Right hindlimb (tissue), 1 donor: ENCODE results near the gene ZBTB16.

Experiments
- DNase-seq: peaks from one replicate; pipeline ENCODE4 v3.0.0-alpha.2; 2018

The ZBTB16 gene

GRCh38 chr11:114085965-114086793 lies 26.7 kb downstream of the ZBTB16 start:
- DNase-seq: no peak

GRCh38 chr11:114087025-114087424 lies 27.5 kb downstream of the ZBTB16 start:
- DNase-seq: no peak

- no peak for DNase-seq
These were observed 28.7 kb downstream of the ZBTB16 start for GRCh38 chr11:114088216-114088615.

GRCh38 chr11:114088836-114089235 lies 29.3 kb downstream of the ZBTB16 start:
- DNase-seq: no peak

- DNase-seq: no peak
These were observed 30.2 kb downstream of the ZBTB16 start for GRCh38 chr11:114089748-114090147.

DNA sequence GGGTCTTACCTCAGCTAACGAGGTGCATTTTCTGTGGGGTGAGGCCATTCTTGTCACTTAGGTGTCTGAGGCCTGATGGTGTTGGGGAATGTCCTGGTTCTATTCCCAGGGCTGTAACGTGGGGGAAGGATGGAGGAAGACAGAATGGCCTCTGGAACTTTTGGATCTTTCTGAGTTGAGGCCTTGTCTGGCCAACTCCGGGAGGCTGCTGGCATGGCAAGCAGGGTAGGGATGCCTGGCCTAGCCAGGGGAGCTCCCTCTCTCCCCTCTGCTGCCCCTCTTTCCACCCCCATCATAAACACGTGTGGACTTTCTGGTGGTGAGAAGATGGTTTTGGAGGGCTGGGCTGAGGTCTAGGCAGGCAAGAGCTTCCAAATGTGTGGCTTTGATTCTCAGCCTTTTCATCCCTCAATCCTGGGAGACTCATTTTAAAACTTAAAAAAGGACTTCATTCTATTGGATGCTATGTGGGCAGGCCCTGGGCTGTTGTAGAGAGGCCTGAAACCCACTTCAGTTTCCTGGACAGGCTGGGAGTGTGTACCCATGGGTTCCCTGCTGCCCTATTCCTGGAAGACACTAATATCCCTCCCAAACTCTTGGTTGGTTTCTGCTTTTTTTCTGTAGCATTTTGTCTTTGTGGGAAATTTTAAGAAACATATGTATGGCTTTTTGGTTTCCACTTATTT lies 30.9 kb downstream of the ZBTB16 start:
- peak; percentile 30 for DNase-seq

DNA sequence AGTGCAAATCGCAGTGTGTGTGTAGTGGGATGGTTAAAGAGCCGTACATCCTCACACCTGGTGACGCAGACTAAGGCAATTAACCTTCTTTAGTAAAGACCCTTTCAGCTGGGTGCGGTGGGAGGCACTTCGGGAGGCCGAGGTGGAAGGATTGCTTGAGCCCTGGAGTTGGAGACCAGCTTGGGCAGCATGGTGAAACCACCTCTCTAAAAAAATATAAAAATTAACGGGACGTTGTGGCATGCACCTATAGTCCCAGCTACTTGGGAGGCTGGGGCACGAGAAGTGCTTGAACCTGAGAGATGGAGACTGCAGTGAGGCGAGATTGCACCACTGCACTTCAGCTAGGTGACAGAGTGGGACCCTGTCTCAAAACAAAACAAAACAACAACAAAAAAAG lies 31.5 kb downstream of the ZBTB16 start:
- no peak for DNase-seq

DNA sequence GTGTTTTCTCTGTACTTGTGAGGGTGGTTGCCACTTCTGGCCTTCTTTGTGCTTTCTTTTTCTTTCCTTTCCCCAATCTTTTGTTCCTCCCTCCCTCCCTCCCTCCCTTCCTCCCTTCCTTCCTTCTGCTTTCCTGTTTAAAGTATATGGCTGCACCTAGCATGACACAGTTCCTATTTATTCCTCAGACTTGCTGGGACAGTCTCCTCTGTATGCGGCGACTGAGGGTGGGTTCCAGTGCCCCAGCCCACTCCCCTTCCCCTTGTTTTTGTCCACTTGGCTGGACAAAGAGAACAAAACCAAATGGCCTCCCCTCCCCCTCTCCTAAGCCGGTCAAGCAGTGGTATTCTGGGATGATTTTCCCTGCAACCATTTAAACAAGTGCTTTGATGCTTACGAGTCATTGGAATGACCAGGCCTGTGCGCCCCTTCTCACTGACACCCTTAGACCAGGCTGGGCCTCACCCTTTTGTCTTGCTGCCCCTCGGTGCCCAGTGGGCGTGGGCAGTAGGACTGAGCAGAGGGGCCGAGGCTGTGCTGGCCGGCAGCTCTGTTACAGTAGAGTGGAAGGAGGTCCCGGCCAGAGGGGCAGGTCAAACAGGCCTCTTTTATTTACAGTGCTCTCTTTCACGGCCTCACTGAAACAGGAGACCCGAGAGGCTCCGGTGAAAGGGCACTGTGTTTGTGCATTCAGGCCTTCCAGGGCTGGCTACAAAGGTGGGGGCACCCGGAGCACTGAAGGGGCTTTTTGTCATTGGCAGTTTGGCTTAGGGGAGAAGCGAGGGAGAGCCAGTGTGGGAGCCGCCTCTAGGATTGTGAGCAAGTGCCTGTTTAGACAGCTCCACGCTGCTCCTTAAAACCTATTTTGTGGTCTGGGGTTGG lies 32.2 kb downstream of the ZBTB16 start:
- DNase-seq: peak; percentile 46

DNA sequence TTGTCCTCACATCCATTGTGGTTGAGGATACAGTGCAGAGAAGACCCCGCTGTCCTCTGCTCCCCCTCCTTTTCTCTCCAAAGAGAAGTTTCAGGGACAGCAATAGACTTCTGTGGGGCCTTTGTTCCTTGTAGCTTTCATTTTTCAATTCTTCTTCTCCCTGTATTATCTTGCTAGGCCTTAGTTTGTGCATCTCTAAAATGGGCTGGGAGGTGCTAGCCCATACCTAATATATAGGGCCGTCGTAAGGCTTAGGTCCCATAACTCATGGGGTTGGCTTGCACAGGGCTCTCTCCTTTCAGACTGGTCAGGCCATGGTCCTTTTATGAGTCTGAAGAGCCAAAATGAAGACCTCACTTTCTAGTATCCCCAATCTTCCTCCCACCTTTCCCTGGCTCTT lies 33.0 kb downstream of the ZBTB16 start:
- no peak for DNase-seq

GRCh38 chr11:114092953-114093352 lies 33.4 kb downstream of the ZBTB16 start:
- DNase-seq: no peak

DNA sequence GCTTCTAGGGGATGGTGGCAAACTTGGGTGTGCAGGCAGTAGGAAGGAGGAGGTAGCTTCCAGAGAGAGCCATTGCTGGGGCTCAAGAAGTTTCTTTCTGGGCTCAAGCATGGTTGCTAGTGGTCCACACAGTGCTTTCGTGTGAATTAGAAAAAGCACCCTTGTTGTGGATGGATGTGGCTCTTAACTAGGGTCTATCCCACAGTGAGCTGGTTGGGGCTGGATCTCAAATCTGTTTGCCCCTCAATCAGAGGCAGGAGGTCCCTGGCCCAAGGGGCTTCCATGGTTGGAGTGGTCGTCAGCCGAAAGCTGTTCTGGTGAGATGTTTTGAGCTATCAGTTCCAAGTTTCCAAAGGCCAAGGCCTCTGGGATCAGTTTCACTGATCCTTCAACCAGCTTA lies 35.0 kb downstream of the ZBTB16 start:
- DNase-seq: no peak

- DNase-seq: no peak
These were observed 36.4 kb downstream of the ZBTB16 start for GRCh38 chr11:114095899-114096298.

DNA sequence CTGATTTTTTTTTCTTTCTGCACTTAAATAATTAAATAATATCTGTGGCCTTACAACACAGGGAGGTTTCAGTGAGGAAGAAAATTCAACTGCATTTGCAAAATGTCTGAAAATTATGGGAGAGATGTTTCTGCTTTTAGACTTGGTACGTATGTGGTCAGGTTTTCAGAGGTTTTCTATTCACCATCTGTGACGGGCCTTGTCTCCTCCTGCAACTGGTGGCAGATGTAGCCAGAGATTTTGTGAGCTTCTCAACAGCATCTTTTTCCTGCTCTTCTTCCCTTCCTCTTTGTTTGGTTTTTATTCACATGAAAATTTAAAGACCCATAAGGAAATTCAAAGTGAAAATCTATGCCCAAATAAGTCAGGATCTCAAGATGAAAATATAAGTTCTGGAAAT lies 38.3 kb downstream of the ZBTB16 start:
- DNase-seq: no peak

DNA sequence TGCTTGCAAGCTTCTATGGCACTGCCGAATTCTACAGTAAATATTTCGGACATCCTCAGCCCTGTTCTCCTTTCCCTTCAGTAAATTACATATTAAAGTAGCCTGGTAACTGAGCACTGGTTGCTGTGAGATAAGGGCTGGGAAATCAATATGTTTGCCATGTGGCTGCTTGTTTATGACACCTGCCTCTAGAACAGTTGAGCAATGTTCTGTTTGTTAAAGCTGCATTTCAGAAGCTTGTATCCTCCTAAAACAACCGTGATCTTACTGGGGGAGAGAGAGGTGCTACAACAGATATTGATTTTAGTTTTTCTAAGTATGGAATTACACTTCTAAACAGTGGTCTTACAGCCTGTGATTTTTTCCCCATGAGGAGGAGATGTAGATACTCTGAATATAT lies 39.4 kb downstream of the ZBTB16 start:
- DNase-seq: no peak

DNA sequence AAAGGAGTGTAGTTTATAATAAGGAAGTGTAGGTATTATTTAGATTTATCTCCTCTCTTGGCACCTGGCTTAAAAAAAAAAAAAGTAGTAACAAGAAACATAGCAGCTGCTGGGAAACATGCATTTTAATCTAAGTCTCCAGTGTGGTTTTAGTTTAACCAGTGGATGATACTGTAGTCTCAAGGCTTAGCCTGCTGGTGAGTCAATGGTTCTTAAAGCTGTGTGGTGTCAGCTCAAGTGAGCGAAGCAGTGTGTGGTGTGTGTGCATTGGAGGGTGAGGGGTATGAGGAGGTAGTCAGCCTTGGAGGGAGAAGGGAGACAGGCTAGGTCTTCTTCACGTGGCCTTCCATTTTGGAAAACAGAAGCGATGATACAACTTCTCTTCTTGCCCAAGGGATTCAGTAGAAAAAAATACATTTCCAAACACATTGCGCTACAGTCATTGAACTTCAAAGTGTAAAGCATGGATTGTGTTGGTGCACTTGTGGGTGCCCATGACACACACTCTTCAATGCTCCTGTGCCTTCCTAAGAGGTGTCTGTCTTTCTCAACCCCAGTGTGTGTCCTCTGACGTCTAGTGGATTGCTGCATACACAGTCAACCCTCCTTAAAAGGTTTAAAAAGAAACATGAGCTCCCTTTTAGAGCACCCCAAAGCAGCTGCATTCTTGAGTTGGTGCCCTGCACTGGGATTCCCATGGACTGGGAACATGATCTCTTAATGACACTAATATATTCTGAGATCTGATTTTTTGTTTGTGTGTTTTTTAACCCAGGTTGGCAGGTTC lies 40.1 kb downstream of the ZBTB16 start:
- no peak for DNase-seq

- no peak for DNase-seq
These were observed 43.7 kb downstream of the ZBTB16 start for GRCh38 chr11:114102993-114103896.

- DNase-seq: no peak
These were observed 46.1 kb downstream of the ZBTB16 start for GRCh38 chr11:114105611-114106010.

DNA sequence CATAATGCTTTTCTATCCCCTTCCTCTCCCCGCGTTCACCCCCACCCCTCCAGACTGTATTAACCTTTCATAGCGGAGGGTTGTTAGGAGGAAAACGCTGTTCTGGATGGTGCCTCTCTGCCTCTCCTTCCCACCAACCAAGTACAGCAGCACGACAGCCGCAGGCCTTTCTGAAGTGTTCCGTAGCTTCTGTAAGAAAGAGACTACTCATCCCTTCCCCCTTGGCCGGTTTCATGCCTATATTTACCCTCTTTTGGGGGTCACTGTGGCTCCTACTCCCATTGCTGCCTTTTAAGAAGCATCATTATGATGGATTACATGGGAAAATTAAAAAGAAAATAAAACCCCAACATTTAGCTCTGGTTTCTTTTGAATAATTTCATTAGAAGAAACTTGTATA lies 46.5 kb downstream of the ZBTB16 start:
- no peak for DNase-seq

DNA sequence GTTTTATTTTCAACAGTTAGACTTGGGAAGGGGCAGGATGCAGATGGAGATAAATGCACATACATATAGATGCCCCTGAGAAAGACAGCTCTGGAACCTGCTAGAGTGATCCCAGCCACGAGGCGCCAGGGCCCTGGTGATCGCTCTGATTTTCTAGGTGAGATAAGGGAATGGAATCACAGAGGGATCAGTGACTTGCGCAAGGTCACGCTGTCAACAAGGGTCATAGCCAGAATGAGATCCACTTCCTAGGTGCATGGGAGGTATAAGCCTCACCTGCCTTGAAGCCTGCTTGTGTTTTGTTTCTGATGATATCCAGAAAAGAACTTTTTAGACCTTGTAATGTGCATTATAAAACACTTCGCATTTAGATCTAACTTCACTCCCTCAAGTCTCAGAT lies 47.5 kb downstream of the ZBTB16 start:
- no peak for DNase-seq

- DNase-seq: no peak
These were observed 49.1 kb downstream of the ZBTB16 start for GRCh38 chr11:114108501-114109205.
